GM19099 (cell line): Measurements from ENCODE around the gene MCF2L.

ENCODE experiments used
- POLR2A ChIP-seq: IDR thresholded peaks from 3 replicates; pipeline ENCODE4 v1.6.1; 2011; ENCODE audit warnings: low read depth; ENCODE audit not compliant: insufficient read length; ENCODE audit errors: extremely low read depth

Gene MCF2L

GRCh38 chr13:113073942-113074341 is 104.9 kb downstream of the MCF2L start:
- TF ChIP-seq POLR2A: no peak

GRCh38 chr13:113074401-113074800 is 105.4 kb downstream of the MCF2L start:
- TF ChIP-seq POLR2A: no peak

GRCh38 chr13:113074876-113075275 is 105.9 kb downstream of the MCF2L start:
- no peak for TF ChIP-seq POLR2A

- no peak for TF ChIP-seq POLR2A
Measured at GRCh38 chr13:113075711-113076110, 106.7 kb downstream of the MCF2L start.

- no peak for TF ChIP-seq POLR2A
Measured at GRCh38 chr13:113076681-113077401, 107.8 kb downstream of the MCF2L start.

GRCh38 chr13:113077566-113077952 is 108.5 kb downstream of the MCF2L start:
- no peak for TF ChIP-seq POLR2A

GRCh38 chr13:113077953-113078901 is 109.2 kb downstream of the MCF2L start:
- TF ChIP-seq POLR2A: no peak

GRCh38 chr13:113078902-113079780 is 110.1 kb downstream of the MCF2L start:
- TF ChIP-seq POLR2A: no peak

GRCh38 chr13:113080361-113080831 is 111.4 kb downstream of the MCF2L start:
- no peak for TF ChIP-seq POLR2A

GRCh38 chr13:113080901-113081521 is 112.0 kb downstream of the MCF2L start:
- no peak for TF ChIP-seq POLR2A

GRCh38 chr13:113082198-113083021 is 113.4 kb downstream of the MCF2L start:
- TF ChIP-seq POLR2A: no peak

- TF ChIP-seq POLR2A: no peak
Measured at GRCh38 chr13:113083022-113083373, 114.0 kb downstream of the MCF2L start.

GRCh38 chr13:113083402-113084061 is 114.5 kb downstream of the MCF2L start:
- no peak for TF ChIP-seq POLR2A
